ENCODE results near the gene TERT.
"Not testable (repeated sequence)": the region's sequence is repeated elsewhere in the genome, so short reads cannot be mapped to it uniquely, and the experiment has no call there.

The TERT gene

DNA sequence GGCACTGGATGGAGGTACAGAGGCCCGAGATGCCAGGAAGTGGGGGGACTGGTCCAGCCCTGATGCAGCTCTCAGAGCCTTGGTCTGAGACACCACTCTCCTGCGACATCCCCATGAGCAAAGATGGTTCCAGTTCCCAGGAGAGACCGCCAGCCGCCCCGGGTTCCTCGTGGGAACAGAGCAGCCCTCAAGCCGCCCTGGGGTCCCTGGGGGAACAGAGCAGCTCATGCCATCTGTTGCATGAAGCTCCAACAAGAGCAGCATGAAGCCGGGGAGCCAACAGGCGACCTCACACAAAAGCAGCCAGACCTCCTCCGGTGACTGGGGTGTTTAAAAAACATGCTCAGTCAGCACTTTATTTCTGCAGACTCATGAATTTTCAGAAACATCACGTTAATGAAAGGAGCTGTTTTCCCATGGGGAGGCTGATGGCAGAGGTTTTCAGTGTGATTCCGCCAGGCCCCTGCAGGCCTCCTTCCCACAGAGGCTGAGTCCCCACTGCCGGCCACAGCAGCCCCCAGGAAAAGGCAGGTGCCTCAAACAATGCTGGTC is 63.4 kb downstream of the TERT start:
- no peak for DNase-seq

DNA sequence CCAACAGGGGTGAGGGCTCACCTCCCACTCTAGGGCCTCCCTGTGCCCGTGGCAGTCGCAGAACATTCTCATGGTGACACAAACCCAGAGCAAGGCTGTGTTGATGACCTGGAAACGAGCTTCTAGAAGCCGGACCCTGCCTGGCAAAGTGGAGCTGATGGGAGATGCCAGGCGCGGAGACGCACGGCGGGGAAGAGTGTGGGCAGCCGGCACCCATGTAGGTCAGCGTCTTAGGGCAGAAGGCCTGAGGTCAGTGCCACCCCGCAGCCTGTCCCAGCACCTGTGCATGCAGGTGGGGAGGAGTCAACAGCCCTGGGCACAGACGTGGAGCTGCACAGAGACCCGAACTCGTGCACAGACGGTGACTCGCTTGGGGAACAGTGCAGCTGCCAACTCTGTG is 64.3 kb downstream of the TERT start:
- DNase-seq: no peak

GRCh38 chr5:1229822-1230221 is 65.0 kb downstream of the TERT start:
- no peak for DNase-seq

DNA sequence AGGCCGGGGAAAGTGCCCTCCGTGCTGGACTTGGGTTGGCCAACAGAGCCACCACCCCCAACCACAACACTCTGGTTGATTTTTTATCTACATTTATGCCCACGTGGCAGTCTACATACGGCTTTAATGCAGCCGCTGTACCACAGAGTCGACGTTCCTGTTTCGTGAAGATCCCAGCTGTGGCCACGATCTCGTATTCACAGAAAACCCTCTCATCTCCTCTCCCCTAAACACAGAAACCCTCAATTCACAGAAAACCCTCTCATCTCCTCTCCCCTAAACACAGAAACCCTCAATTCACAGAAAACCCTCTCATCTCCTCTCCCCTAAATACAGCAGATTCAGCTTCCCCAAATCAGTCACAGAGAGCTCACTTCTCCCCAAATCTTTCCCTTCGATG is 65.8 kb downstream of the TERT start:
- DNase-seq: not testable (repeated sequence)

- DNase-seq: no peak
Observed at GRCh38 chr5:1228120-1228519, 66.7 kb downstream of the TERT start.

- DNase-seq: no peak
Observed at GRCh38 chr5:1227667-1228066, 67.2 kb downstream of the TERT start.

DNA sequence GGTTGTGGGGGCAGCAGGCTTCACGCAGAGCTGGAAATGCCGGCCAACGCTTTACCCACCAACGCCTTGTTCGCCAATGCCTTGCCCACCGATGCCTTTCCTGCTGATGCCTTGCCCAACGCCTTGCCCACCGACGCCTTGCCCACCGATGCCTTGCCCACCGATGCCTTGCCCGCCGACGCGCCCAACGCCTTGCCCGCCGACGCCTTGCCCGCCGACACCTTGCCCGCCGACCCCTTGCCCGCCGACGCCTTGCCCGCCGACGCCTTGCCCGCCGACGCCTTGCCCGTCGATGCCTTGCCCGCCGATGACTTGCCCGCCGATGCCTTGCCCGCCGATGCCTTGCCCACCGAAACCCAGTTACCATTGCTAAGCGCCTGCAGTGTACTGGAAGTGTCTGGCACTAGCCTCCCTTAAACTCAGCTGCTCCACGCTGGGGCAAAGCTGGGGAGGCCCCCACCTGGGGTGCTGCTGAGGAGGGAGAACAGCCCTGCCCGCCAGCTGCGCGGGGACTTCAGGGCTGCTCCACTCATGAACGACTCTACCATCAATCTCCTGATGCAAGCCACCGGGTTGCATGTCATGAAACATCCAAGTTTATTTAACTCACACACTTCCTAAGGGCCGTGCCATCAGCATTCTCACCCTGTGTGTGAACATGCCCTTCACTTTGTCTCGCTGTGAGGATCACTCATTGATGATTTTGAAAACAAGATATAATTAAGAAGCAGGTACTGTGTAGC is 67.9 kb downstream of the TERT start:
- DNase-seq: no peak

DNA sequence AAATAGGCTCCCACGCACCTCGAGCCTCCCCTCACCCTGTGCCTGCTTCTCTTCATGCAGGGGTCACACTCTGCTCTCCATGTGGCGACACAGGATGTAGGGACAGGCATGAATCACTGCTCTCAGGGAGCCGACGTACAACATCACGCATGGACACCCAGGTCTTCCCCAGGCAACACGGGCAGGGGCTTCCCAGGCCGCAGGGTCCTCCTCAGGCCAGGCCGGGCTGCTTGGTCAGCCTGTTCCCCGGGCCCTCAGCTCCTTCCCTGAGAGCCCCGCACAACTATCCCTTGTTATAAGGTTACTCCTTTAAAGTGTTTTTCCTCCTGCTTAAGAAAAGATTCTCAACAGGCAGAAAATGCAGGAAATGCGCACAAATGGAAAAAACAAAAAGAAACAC is 68.6 kb downstream of the TERT start:
- DNase-seq: no peak

GRCh38 chr5:1225081-1225480 is 69.8 kb downstream of the TERT start, which contains the start of gene SLC6A18:
Gene SLC6A18, plus strand, starts transcription at chr5:1225381. Its CDS starts 97 bp downstream, at chr5:1225478.
- no peak for DNase-seq

GRCh38 chr5:1224631-1225030 is 70.2 kb downstream of the TERT start:
- no peak for DNase-seq

GRCh38 chr5:1223278-1223670 is 71.6 kb downstream of the TERT start:
- DNase-seq: no peak

GRCh38 chr5:1222621-1223277 is 72.1 kb downstream of the TERT start:
- DNase-seq: no peak

DNA sequence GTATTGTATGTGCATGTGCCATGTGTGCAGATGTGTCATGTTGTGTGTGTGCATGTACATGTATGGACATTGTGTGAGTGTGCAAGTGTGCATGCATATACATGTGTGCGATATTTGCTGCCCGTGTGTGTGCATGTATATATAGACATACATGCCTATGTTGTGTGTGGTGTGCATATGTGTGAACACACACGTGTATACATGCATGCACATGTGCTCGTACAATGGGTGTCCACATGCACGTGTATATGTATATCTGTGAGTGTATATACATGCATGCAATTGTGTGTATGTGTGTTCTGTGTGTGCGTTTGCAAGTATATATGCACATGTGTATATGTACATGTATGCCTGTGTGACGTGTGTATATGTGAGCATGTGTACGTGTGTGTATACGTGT is 72.7 kb downstream of the TERT start:
- DNase-seq: no peak

DNA sequence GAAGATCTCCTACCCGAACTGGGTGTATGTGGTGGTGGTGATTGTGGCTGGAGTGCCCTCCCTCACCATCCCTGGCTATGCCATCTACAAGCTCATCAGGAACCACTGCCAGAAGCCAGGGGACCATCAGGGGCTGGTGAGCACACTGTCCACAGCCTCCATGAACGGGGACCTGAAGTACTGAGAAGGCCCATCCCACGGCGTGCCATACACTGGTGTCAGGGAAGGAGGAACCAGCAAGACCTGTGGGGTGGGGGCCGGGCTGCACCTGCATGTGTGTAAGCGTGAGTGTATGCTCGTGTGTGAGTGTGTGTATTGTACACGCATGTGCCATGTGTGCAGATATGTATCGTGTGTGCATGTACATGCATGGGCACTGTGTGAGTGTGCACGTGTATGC is 73.1 kb downstream of the TERT start:
- DNase-seq: no peak

GRCh38 chr5:1220831-1221230 is 74.0 kb downstream of the TERT start:
- DNase-seq: no peak

GRCh38 chr5:1220351-1220750 is 74.5 kb downstream of the TERT start:
- DNase-seq: no peak

DNA sequence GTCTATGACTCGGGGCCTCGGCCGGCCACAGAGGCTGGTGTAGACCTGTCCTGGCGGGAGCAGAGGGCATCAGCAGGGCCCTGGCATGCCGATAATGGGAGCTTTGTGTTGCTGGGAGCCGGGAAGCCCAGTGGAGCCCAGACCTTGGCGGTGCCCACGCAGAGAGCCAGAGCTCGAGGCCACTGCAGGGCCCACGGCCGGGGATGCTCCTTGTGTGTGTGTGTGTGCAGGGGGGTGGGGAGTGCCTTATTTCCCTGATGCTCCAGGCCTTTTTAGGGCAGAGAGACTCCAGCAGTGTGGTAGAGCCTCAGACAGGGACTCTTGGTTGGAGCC is 75.1 kb downstream of the TERT start:
- no peak for DNase-seq

DNA sequence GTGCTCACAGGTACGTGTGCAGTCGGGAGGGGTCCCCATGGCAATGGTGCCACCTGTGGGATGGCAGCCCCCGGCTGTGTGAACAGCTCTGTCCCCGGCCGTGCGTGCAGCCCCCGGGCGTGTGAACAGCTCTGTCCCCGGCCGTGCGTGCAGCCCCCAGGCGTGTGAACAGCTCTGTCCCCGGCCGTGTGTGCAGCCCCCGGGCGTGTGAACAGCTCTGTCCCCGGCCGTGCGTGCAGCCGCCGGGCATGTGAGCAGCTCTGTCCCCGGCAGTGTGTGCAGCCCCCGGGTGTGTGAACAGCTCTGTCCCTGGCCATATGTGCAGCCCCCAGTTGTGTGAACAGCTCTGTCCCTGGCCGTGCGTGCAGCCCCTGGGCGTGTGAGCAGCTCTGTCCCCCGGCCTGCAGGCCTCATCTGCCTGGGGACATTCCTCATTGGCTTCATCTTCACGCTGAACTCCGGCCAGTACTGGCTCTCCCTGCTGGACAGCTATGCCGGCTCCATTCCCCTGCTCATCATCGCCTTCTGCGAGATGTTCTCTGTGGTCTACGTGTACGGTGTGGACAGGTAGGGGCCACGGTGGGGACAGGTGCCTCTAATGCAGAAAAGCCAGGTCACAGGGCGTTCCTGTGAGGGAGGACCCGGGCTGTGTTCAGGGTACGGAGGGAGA is 75.6 kb downstream of the TERT start:
- DNase-seq: no peak

GRCh38 chr5:1218351-1219080 is 76.4 kb downstream of the TERT start:
- no peak for DNase-seq

- no peak for DNase-seq
Observed at GRCh38 chr5:1217596-1218206, 77.2 kb downstream of the TERT start.

DNA sequence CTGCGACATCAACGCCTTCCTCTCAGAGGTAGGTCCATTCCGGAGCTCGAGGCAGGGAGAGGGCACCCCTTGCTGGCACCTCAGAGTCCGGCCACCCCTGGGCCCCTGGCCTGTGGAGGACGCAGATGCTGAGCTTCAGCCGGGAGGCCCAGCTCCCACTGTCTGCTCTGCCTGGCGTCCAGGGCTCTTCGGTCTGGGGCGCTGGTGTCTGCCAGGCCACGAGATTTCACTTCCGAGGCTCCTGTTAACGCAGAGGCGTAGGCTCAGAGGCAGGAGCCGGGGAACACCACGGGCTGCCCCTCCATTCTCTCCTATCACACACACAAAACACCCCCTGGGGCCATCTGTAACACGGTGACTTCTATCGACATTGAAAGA is 78.0 kb downstream of the TERT start:
- no peak for DNase-seq

DNA sequence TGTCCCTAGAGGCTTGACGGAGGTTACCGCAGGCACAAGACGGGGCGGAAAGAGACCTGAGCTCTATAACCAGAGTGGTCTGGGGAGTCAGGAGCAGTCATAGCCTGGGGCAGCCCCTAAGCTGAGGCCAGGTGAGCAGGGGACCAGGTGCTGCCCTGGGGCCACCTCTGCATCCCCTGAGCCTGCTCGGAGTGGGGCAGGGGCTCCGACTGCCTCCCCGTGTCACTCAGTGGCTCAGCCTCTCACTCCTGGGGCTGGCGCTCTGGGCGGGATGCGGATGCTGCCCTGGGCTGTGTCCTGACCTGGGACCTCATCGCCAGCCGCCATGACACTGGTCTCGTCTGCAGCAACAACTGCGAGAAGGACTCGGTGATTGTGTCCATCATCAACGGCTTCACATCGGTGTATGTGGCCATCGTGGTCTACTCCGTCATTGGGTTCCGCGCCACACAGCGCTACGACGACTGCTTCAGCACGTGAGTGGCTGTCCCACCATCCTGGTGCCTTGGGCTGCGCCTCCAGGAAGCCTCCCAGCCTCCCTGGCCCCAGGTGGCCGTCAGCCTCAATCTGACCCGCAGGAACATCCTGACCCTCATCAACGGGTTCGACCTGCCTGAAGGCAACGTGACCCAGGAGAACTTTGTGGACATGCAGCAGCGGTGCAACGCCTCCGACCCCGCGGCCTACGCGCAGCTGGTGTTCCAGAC is 78.5 kb downstream of the TERT start:
- no peak for DNase-seq
